Measurements from ENCODE around the gene CEP162. TPM values are rescaled to one million over a fixed set of nuclear protein-coding genes. Genes with fewer than 3 reads are reported as not detected.

Gene CEP162
- total RNA-seq, 2 donors from 2014 or later: 29.7 to 39.2 TPM

GRCh38 chr6:84243240-84243639, 15.8 kb upstream of the CEP162 start:
- H3K27me3 ChIP-seq (ENCODE audit: control insufficient read depth, insufficient read depth, low read length, poor library complexity, severe bottlenecking): no peaks in the 10 kb centered on the region
- no CpG with 5 or more reads among the region's 1 CpG for WGBS, 2 experiments (ENCODE audit: insufficient coverage in 1 of 2, insufficient read length in 1 of 2)
- H3K4me3 ChIP-seq (ENCODE audit: low read length): no peak overlapping the region
- Mint-ChIP-seq H3K4me3 (no peak overlapping the region), H3K9me3 (peaks cover 5% of the 10 kb centered on the region), H3K4me1 (peaks cover 3% of the 10 kb centered on the region), H3K36me3 (ENCODE audit: low read depth) (no peaks in the 10 kb centered on the region), H3K27ac (no peak overlapping the region), H3K27me3 (ENCODE audit: insufficient read depth) (no peaks in the 10 kb centered on the region)
- no peaks in the 10 kb centered on the region for H3K9me3 ChIP-seq (ENCODE audit: control insufficient read depth, low read length)
- no peak for DNase-seq
- TF ChIP-seq, protein P1, sequence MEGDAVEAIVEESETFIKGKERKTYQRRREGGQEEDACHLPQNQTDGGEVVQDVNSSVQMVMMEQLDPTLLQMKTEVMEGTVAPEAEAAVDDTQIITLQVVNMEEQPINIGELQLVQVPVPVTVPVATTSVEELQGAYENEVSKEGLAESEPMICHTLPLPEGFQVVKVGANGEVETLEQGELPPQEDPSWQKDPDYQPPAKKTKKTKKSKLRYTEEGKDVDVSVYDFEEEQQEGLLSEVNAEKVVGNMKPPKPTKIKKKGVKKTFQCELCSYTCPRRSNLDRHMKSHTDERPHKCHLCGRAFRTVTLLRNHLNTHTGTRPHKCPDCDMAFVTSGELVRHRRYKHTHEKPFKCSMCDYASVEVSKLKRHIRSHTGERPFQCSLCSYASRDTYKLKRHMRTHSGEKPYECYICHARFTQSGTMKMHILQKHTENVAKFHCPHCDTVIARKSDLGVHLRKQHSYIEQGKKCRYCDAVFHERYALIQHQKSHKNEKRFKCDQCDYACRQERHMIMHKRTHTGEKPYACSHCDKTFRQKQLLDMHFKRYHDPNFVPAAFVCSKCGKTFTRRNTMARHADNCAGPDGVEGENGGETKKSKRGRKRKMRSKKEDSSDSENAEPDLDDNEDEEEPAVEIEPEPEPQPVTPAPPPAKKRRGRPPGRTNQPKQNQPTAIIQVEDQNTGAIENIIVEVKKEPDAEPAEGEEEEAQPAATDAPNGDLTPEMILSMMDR (conservative IDR thresholded peaks at IDR 0.05): peak; percentile 57
- H3K36me3 ChIP-seq (ENCODE audit: control insufficient read depth, insufficient read depth, low read length): no peaks in the 10 kb centered on the region
- H3K27ac ChIP-seq (ENCODE audit: low read depth, low read length): no peak overlapping the region
- no peak overlapping the region for H3K9ac ChIP-seq (ENCODE audit: extremely low read depth, low read length, poor library complexity, severe bottlenecking)
- no peaks in the 10 kb centered on the region for H3K4me1 ChIP-seq (ENCODE audit: control insufficient read depth, insufficient read depth, low read length)

DNA sequence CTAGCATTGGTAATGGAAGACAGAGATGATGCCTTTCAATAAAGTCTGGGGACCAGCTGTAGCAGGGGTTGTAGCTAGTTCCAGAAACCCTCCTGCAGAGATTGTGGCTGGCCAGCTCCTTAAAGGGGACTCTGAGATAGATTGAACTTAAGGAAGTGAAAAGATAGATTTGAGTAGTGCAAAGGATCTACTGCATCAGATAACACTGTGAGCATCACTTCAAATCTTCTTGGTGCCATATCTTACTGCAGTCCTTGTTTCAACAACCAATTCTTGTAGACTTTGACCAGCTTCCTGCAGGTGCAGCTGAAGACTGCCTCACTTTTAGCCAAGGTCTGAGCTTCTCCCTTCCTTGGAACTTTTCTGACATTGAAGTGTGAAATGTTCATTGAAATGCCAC, 14.8 kb upstream of the CEP162 start:
- no peaks in the 10 kb centered on the region for H3K27me3 ChIP-seq (ENCODE audit: control insufficient read depth, insufficient read depth, low read length, poor library complexity, severe bottlenecking)
- TF ChIP-seq, protein P1 (conservative IDR thresholded peaks at IDR 0.05): no peak
- Mint-ChIP-seq H3K4me3 (no peak overlapping the region), H3K4me1 (peaks cover 3% of the 10 kb centered on the region), H3K27ac (no peak overlapping the region), H3K9me3 (peaks cover 6% of the 10 kb centered on the region), H3K27me3 (ENCODE audit: insufficient read depth) (peaks cover 7% of the 10 kb centered on the region), H3K36me3 (ENCODE audit: low read depth) (no peaks in the 10 kb centered on the region)
- no peak overlapping the region for H3K4me3 ChIP-seq (ENCODE audit: low read length)
- H3K27ac ChIP-seq (ENCODE audit: low read depth, low read length): no peak overlapping the region
- H3K4me1 ChIP-seq (ENCODE audit: control insufficient read depth, insufficient read depth, low read length): no peaks in the 10 kb centered on the region
- DNase-seq: no peak
- no peaks in the 10 kb centered on the region for H3K9me3 ChIP-seq (ENCODE audit: control insufficient read depth, low read length)
- no peak overlapping the region for H3K9ac ChIP-seq (ENCODE audit: extremely low read depth, low read length, poor library complexity, severe bottlenecking)
- no peaks in the 10 kb centered on the region for H3K36me3 ChIP-seq (ENCODE audit: control insufficient read depth, insufficient read depth, low read length)

DNA sequence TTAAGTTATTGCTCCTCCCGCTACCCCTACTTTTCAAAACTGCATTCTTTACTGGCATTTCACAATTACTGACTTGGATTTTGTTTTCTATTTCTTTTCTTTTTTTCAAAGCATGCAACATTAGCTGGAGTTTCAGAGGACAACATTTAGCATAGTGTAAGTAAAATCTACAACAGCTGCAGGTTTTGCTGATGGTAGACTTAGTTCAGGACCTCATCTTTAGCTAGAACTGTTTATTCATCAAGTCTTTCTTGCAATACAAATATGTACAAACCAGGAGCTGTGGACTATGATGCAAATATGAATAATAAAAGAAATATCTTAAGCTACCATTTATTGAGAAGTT, 728 bp upstream of the CEP162 start:
- 0 to 28% methylated on average over 1 of the region's 1 CpG for WGBS, 2 experiments (ENCODE audit: insufficient coverage in 1 of 2, insufficient read length in 1 of 2)
- peak overlapping the region; percentile 82 for H3K4me3 Mint-ChIP-seq
- Histone ChIP-seq H3K9ac (ENCODE audit: extremely low read depth, low read length, poor library complexity, severe bottlenecking) (peak overlapping the region; percentile 78), H3K27ac (ENCODE audit: low read depth, low read length) (no peak overlapping the region), H3K9me3 (ENCODE audit: control insufficient read depth, low read length) (no peaks in the 10 kb centered on the region), H3K27me3 (ENCODE audit: control insufficient read depth, insufficient read depth, low read length, poor library complexity, severe bottlenecking) (peaks cover 45% of the 10 kb centered on the region), H3K4me3 (ENCODE audit: low read length) (peak overlapping the region; percentile 96), H3K36me3 (ENCODE audit: control insufficient read depth, insufficient read depth, low read length) (peaks cover 6% of the 10 kb centered on the region), H3K4me1 (ENCODE audit: control insufficient read depth, insufficient read depth, low read length) (no peaks in the 10 kb centered on the region)
- no peak overlapping the region for H3K27ac Mint-ChIP-seq
- H3K4me1 Mint-ChIP-seq: peaks cover 6% of the 10 kb centered on the region
- TF ChIP-seq, protein P1 (conservative IDR thresholded peaks at IDR 0.05): peak; percentile 12
- peaks cover 33% of the 10 kb centered on the region for H3K27me3 Mint-ChIP-seq (ENCODE audit: insufficient read depth)
- no peaks in the 10 kb centered on the region for H3K9me3 Mint-ChIP-seq
- no peak for DNase-seq
- peaks cover 2% of the 10 kb centered on the region for H3K36me3 Mint-ChIP-seq (ENCODE audit: low read depth)

Data from endodermal cell (in vitro differentiated cells).